CD4-positive, alpha-beta T cell treated with Interleukin-17A for 1 hour (primary cell): ENCODE measurements around the gene SLC9A3.
"Not testable (repeated sequence)": the region's sequence is repeated elsewhere in the genome, so short reads cannot be mapped to it uniquely, and the experiment has no call there.

Experiments
- DNase-seq: peaks from one replicate; pipeline ENCODE4 v3.0.0-alpha.2; 2020

Gene SLC9A3

DNA sequence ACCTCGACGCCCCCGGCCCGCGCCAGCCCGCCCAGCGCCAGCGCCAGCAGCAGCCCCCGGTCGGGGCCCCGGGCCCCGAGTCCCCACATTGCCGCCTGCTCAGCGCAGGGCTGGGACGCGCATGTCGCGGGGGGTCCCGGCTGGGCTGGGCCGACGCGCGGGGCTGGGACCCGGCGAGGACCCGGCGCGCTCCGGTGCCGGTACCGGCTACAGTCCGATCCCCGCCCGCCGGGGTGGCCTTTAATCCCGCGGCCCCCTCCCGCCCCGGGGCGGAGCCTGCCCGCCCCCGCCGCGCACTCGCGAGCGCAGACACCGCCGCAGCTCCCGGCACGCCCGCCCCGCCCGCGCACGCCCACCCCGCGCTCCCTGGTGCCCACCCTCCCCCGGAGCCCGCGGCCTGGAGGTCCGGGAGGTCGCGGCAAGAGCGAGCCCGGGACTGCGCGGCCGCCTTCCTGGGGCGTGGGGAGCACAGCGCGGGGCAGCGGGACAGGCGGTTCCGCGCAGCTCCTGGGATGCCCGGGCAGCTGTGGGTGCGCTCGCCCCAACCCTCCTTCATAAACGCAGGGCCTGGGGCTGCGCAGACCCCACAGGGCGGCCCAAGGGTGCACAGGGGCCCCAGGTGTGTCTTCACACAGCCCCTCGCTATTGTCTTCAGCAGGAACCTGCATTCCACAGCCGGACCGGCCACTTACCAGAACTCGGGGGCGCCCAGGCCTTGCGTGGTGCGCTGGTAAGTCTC lies at the start of gene SLC9A3:
Gene SLC9A3, minus strand, starts transcription at position 216 of the 739 bp plus-strand sequence.
- DNase-seq = no peak

DNA sequence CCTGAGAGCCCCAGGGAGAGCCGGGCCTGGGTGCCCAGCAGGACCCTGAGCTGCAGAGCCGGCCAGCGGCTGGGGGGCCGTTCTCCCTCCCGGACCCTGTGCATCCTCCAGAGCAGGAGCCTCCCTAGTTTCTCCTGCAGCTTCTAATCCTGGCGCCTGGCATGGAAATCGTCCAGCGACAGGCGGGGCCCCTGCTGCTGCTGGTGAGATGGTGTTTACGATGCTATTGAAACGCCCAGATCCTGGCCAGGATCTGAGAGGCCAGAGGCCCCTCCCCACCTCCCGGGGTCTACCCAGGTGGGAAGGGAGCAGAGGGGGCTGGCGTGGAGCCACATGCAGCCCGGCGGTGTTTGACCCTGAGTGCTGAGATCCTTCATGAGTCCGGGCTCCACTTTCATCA lies 49.7 kb upstream of the SLC9A3 start:
- DNase-seq = no peak

DNA sequence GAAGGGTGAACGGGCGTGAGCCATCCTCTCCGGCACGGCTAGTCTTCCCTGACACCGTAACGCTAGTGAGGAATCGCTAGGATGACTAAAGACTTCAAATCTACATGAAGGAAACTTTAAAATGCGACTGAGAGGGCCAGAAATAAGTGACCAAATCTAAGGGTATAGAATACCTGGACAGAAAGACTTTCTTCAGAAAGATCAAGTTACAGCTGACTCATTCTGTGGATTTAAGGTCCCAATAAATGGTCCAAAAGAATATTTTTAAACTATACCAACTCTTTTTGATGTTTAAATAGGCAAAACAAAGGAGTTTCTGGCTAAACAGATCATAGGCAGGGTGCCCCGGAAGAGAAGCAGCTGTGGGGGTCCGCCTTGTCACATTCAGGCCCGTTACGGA lies 49.0 kb upstream of the SLC9A3 start:
- DNase-seq = no peak

DNA sequence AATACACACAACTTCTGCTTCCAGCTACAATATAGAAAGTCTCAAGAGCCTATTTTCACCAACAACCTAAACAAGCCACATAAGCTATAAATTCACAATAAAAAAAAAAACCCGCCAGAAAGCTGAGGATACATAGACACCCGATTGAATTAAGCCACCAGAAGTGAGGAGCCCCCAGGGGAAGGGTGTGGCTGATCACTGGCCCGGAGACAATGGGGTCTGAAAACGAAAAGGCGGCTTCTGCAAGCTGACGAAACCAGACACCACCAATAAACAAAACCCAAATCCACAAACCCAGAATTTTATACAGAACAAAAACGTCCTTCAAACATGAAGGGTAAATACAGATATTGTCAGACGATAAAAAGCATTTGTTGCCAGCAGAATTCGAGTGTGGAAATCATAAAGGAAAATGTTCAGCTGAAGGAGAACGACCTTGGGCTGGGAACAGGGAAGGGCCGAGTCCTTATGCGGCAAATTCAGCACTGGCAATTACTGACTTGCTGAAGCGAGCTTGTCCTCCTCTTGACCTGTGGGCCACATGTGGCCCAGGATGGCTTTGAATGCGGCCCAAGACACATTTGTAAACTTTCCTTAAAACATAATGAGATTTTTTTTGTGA lies 48.3 kb upstream of the SLC9A3 start:
- no peak for DNase-seq

DNA sequence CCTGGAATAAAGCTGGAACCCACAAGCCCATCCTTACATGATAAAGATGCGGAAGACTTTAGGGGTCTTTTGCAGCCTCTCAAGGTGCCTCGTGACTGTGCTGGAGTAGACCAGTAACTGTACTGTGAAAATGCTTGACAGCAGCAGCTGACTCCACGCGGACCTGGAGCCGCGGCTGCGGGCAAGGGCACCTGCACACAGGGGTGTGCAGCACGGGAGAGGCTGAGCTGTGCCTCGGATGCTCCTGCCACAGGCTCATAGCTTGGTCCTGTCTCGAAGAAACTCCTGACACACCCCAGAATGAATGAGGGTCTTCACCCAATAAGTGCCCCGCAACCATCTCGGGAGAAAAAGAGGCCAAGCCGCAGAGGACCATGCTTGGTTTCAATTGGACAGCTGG lies 47.5 kb upstream of the SLC9A3 start:
- no peak for DNase-seq

DNA sequence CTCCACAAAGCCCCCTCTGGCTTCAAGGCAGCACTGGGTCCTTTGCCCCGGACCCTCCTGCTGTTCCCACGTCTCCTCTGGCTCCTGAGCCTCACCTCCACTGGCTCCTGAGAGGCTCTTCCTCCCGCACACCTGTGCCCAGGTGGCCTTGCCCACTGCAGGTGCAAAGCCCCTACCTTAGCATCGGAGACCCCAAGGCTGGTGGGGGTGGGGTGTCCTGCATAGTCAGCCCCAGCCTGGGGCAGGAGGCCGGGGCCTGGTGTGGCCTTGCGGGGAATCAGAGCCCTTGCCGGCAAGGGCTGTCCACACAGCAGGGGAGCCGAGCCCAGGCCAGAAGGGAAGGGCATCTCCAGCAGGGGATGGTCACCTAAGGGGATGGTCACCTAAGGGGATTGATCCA lies 46.6 kb upstream of the SLC9A3 start:
- no peak for DNase-seq

DNA sequence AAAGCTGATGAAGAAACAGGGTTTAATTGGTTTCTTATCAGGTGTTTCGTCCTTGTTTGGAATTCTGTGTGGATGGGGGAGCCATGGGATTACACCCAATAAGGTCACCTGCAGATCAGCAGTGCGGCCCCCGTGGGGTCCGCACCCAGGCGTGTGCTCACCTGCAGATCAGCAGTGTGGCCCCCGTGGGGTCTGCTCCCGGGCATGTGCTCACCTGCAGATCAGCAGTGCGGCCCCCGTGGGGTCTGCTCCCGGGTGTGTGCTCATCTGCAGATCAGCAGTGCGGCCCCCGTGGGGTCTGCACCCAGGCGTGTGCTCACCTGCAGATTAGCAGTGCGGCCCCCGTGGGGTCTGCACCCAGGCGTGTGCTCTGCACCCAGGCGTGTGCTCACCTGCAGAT lies 46.2 kb upstream of the SLC9A3 start:
- DNase-seq = no peak

DNA sequence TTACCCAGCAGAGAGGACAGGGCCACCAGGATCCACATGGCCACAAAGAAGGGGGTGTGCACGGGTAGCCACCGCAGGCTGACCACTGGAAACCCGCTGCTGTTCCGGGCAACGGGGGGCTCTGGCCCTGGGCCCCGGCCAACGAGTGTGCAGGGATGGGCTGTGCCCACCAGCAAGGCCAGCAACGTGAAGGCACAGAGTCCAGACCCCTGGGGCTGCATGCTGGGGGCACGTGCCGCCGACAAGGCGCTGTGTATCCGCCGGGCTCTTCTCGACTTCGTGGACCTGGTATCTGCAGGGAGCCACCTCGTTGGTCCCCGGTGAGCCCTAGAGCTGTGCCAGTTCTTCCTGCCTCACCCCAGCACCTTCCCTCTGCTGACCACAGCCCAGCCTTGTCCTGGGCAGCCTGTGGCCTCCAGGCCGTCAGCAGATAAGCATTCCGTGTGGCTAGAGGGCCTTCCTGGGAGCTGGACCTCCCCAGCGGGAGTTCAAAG lies 45.7 kb upstream of the SLC9A3 start:
- no peak for DNase-seq

DNA sequence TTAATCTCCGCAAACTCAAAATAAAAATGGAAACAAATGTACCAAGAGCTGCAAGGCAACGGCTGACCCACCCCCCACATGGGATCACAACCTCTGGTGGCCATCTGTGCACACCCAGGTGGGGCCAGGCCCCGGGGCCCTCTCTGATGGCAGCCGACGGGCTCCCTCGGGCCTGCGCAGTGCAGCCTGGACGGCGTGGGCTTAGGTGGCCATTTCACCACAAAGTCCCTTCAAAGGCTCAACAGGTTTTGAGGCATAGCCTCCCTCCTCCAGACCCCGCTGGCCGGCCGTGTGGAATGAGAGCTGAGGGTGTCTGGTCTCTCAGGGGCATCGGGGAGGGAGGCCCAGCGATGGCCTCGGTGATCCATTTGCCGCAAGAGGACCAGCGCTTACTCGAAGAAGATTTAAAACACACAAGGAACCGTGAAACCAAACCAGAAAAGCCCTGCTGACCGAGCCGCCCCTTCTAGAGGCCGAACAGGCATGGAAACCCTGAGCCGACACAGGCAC lies 45.2 kb upstream of the SLC9A3 start:
- no peak for DNase-seq

DNA sequence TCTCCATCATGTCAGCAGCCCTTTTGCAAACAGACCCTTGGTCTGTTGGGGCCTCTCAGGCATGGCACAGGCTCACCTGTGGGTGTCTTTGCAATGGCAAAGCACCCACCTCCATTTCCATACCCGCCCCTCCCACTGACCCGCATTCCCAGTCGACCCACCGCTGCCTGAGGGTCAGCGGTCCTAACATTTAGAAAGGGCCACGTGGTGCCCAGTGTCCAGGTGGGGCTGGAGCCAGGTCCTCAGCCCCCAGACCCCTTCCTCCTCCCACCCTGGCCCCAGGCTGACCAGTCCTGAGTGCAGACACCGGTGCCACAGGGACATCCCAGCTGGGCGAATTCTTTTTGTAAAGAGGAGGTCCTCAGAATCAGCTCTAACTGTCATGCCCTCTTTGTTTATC lies 44.6 kb upstream of the SLC9A3 start:
- DNase-seq = no peak

DNA sequence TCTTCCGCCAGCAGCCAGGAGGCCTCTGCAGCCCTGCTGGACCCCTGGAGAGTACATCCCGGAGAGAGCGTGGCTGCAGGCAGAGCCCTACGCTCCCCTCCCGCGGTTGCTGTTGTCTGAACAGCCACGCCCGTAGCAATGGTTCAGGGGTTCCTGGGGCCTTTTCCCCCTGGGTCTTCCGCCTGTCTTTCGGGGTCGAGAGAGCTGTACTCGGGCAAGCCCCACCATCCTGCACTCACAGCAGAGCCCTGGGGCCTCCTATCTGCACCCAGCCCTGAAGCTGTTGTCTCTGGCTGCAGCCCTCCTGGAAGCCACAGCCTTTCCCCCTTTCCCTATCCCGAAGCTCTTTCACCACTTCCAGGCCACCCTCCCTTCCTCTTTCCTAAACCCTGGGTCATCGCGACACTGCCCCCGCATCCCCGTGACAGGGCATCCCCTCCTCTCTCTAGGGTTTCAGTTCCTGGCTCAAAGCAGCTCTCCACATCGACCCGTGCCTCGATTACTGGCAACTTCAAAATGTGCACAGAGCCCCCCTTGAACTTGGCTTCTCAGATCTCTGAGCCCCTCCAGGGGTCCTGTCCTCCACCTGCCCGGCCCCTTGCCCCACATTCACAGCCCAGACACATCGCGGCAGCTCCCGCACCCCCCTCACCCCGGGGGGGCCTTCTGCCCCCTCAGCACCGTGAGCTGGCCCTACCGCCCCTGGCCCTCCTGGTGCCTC lies 44.0 kb upstream of the SLC9A3 start:
- DNase-seq = no peak

DNA sequence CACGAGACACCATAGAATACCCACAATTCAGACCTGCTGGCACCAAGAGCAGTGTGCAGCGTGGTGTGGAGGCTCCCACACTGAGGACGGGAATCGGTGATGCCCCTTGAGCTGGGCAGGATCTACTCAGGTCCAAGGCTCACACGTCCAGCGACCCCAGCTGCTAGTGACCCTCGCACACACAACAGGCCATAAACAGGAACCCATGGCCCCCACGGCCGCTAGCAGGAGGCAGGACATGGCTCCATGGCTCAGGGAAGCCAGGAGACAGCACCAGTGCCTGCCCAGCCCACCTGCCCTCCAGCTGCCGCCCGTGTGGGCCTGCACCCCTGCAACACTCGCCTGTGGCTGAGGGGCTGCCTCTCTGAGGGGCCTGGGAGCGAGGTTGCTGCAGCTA lies 43.4 kb upstream of the SLC9A3 start:
- DNase-seq = no peak

DNA sequence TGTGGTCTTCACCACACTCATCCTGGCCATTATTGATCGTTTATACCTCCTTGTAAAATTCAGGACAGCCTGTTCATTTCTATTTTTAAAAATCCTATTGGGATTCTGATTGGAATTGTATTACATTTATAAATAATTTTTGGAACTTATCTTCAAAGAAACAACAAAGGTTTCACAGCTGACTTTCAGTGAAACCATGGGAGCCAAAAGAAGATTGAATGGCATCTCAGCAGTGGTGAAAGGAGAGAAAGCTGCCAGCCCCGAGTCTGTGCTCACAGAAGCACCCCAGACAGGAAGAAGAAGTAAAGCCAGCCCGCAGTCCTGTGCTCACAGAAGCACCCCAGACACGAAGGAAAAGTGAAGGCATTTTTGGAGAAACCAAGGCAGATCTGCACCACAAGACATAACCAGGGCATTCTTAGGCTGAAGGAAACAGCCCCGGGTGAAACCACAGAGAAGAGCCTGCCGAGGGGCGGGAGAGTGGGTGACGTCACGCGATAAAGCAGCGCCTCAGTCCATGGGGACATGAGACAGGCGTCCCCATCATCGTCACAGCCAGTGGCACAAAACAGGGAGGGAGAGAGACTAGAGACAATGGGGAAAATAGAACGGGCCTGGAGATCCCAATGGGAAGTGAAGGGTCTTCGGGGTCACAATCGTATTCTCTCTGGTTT lies 42.5 kb upstream of the SLC9A3 start:
- no peak for DNase-seq

DNA sequence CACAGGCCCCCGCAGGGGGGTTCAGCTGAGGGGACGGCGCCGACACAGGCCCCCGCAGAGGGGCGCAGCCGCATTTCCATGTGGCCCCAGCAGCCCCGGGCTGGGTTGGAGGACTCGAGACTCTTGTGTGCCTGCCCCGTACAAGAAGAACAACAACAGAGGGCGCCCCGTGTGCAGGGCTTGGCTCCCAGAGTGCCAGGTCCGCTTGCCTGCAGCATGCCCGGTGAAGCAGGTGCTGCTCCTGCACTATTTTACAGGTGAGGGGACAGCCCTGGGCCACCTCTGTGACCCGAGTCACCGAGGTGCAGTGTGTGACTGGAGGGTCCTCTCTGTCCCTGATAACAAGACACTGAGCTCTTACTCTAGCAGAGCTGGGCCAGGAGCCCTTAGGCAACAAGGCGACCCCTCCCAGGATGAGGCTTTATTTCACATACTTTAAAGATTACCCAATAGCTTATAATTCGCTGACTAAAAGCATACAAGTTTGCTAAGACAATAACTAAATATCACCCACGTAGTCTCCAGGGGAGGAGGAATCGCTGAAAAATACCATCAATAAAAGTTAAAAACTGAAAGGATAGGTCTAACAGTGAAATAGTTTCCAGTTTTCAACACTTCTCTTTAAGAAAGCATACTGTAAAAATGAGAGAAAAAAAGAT lies 41.7 kb upstream of the SLC9A3 start:
- no peak for DNase-seq

DNA sequence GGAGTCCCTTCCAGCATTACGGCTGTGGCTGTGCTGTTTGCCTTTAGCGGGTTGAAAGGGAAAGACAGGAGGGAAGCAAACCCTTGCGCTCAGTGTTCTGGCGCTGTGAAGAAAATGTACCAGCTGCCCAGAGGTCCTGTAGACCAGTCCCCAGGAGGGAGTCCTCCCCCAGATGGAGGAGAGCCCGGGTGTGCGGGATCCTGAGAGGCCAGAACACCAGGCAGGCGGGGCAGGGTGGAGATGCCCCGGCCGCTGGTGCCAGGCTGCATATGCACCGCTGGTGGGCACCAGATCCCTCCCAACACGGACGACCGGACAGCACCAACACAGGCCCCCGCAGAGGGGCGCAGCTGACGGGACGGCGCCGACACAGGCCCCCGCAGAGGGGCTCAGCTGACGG lies 37.2 kb upstream of the SLC9A3 start:
- DNase-seq = no peak

DNA sequence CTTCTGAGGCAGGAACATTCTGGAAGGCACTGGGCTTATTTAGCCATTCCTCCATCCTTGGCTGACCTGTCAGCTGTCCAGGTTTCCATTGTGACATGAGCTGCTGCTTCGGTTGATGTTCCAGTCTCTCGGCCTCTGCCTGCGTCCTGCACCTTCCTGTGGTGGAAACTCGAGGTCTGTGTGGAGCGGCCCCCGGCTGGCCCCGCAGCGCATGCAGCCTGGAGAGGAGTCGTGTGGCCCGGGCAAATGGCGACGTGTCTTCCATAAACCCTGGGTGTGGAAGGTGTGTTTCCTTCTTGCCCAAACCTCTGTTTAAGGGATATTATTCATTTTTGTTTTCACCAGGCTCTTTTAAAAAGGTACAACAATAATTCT lies 36.5 kb upstream of the SLC9A3 start:
- DNase-seq = no peak

DNA sequence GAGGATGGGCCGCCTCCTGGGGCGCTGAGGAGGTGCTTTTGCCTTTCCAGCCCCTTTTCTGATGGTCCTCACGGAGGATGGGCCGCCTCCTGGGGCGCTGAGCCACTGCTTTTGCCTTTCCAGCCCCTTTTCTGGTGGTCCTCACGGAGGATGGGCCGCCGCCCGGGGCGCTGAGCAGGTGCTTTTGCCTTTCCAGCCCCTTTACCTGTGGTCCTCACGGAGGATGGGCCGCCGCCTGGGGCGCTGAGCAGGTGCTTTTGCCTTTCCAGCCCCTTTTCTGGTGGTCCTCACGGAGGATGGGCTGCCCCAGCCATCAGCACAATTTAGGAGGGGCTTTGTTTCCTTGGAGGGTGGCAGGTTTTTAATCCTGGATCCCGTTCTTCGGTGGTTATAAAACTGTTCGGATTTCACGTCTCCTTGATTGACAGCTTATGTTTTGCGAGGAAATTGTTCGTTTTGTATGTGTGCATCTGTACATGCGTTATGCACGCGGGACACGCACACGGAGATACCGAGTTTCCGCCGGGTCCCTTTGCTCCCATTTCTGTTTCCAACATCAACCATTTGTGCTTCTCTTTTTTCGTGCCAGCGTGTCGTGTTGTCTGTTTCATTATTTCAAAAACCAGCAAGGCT lies 34.7 kb upstream of the SLC9A3 start:
- DNase-seq = no peak

DNA sequence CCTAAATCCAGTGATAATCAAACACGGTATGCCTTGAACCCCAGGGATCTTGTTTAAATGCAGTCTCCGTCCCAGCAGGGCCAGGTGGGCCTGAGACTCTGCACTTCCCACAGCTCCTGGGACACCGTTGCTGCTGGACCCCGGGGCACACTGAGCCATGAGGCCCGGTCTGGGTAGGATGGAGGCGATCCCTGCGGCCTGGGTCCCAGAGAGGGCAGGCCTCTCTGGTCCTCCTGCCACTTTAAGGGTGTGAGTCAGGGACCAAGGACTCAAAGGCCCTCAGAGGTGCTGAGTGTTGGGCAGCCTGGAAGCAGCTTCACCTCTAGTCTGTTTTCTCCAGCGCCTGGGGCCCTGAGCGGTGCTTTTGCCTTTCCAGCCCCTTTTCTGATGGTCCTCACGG lies 34.1 kb upstream of the SLC9A3 start:
- DNase-seq = no peak

DNA sequence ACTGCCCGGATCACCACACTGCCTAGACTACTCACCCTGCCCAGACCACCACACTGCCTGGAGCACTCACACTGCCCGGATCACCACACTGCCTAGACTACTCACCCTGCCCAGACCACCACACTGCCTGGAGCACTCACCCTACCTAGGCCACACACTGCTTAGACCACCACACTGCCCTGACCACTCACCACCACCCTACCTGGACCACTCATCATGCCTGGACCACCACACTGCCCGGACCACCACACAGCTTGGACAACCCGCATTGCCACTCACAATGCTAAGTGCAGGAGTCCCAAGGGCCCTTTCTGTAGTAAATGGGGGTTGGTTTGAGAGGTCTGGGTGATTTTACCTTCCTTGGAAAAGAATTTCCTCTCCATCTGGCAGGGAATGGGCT lies 33.7 kb upstream of the SLC9A3 start:
- DNase-seq = not testable (repeated sequence)

DNA sequence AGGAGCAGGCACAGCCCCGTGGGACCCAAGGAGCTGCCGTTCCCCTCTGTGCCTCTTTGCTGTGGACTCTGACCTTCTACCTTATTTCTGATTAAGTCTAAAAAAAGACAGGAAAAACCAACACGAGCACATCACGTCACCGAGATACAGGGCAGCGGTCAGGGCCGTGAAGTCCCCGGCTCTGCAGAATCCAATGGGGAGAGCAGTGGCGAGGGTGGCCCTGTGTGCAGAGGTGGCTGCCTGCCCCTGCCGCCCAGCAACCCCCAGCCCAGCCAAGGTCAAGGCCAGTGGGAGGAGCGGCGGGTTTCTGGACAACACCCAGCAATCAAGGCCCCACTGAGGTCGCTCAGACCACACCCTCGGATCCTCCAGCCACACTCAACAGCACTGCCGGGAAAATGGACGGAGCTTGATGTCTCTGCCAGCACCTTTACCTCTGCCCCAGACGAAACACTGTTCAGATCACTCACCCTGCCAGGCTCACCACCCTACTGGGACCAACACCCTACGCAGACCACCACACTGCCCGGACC lies 32.7 kb upstream of the SLC9A3 start:
- DNase-seq = no peak

DNA sequence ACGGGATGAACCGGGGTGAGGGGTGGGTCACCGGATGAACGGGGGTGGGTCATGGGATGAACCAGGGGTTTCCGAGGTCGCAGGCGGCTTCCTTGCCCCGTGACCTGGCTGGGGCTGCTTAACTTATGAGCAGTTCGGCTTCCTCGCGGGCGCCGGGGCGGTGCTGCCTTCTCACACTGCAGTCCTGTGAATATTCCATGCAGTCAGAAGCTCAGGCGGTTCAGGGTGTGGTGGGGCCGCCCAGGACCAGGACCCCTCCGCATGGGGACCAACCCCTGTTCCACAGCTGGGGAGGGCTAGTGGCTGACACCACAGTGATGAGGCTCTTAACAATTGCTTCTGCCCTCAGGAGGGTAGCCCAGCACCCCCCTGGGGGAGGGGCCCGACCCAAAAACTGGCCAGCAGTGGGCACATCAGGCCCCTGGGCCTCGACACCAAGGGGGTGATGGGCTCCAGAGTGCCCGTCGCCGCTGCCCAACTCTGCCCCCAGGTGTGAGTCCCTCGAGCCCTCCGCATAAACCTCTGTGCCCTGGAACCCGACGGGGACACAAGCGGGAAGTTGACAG lies 30.9 kb upstream of the SLC9A3 start:
- DNase-seq = no peak
